Endothelial cell of umbilical vein (primary cell): ENCODE measurements around the gene LALBA. TPM values are rescaled to one million over a fixed set of nuclear protein-coding genes. Genes with fewer than 3 reads are reported as not detected.
"Not testable (repeated sequence)": the region's sequence is repeated elsewhere in the genome, so short reads cannot be mapped to it uniquely, and the experiment has no call there.

Experiments
- BruUV-seq: library from RNA; stranded (reverse); fragments of 400-500 nt; replicated peaks from 2 replicates; lab custom pipeline; 2021; lab: Mats Ljungman, UMichigan
- CTCF ChIA-PET: fragments of 300-600, 350-600 bp; sonication (Branson Sonifier 250); formaldehyde crosslinking; loops from one replicate; lab custom pipeline; 2021; ENCODE audit warnings: antibody characterized with exemption, inconsistent platforms; lab: Charles Lee
- POLR2A ChIA-PET: fragments of 300-600, 350-600 bp; sonication (Branson Sonifier 250); formaldehyde crosslinking; loops from one replicate; lab custom pipeline; 2021; ENCODE audit warnings: antibody characterized with exemption, inconsistent platforms; lab: Charles Lee
- DNase-seq: peaks from one replicate; pipeline ENCODE4 v3.0.0-alpha.2; 2011; ENCODE audit warnings: low read depth, low spot score
- FAIRE-seq: peaks from 2 replicates; lab custom pipeline; 2011; peaks lifted over from hg19 to GRCh38; lab: Jason Lieb, UNC
- H2AFZ ChIP-seq: 2 replicates; pipeline ENCODE4 v1.6.0; 2012; ENCODE audit warnings: low read depth, low read length, control low read depth, inconsistent platforms
- H3K27ac ChIP-seq: 2 replicates; pipeline ENCODE4 v1.5.1; 2011; ENCODE audit warnings: low read depth, mild to moderate bottlenecking, control low read depth, low read length, moderate library complexity; ENCODE audit not compliant: insufficient read depth
- H3K27me3 ChIP-seq, 2 experiments: 2 replicates each; pipeline versions ENCODE4 v1.6.0 to v1.6.1; 2011; ENCODE audit warnings: low read length in 2 of 2, mixed read lengths in 1 of 2; ENCODE audit not compliant: control insufficient read depth in 2 of 2, insufficient read depth in 2 of 2
- H3K36me3 ChIP-seq, 2 experiments: 2 replicates in 1 of 2; 3 replicates in 1 of 2; pipeline ENCODE4 v1.5.1; 2011; ENCODE audit warnings: low read length in 2 of 2, mild to moderate bottlenecking in 1 of 2, moderate library complexity in 1 of 2; ENCODE audit not compliant: control insufficient read depth in 2 of 2, insufficient read depth in 2 of 2; ENCODE audit errors: extremely low read depth in 1 of 2
- H3K4me1 ChIP-seq: 3 replicates; pipeline ENCODE4 v1.5.1; 2011; ENCODE audit warnings: mild to moderate bottlenecking, low read length; ENCODE audit not compliant: control insufficient read depth, insufficient read depth; ENCODE audit errors: extremely low read depth
- H3K4me2 ChIP-seq: 2 replicates; pipeline ENCODE4 v1.6.1; 2011; ENCODE audit warnings: low read length, control low read depth, mixed read lengths; ENCODE audit not compliant: insufficient read depth
- H3K4me3 ChIP-seq, 3 experiments: fragments of 200-600 bp in 1 of 3; sonication (generic), shearing (Covaris generic) in 1 of 3; replicated peaks in 1 of 3; 2 replicates each; pipeline ENCODE4 v1.5.1; 2011 to 2016; ENCODE audit warnings: control low read depth in 3 of 3, low read length in 3 of 3, mild to moderate bottlenecking in 2 of 3, inconsistent platforms in 1 of 3, low read depth in 1 of 3, moderate library complexity in 1 of 3; ENCODE audit not compliant: insufficient read depth in 1 of 3
- H3K79me2 ChIP-seq: 2 replicates; pipeline ENCODE4 v1.6.0; 2012; ENCODE audit warnings: low read length, inconsistent platforms; ENCODE audit not compliant: control insufficient read depth, insufficient read depth
- H3K9ac ChIP-seq: replicated peaks from 2 replicates; pipeline ENCODE3; 2011; ENCODE audit warnings: low read length, control low read depth; ENCODE audit not compliant: insufficient read depth; ENCODE audit errors: extremely low read depth
- H3K9me1 ChIP-seq: replicated peaks from 3 replicates; pipeline ENCODE4 v1.6.0; 2011; ENCODE audit warnings: mild to moderate bottlenecking, low read length; ENCODE audit not compliant: control insufficient read depth, insufficient read depth; ENCODE audit errors: extremely low read depth
- H3K9me3 ChIP-seq: replicated peaks from 2 replicates; pipeline ENCODE4 v1.5.1; 2012; ENCODE audit warnings: low read length, inconsistent platforms; ENCODE audit not compliant: control insufficient read depth, insufficient read depth
- H4K20me1 ChIP-seq: replicated peaks from 2 replicates; pipeline ENCODE3; 2011; ENCODE audit warnings: mild to moderate bottlenecking, low read length; ENCODE audit not compliant: control insufficient read depth, insufficient read depth; ENCODE audit errors: extremely low read depth
- dilution Hi-C: fragments of 300-500 bp; cut with MboI; formaldehyde crosslinking; loops from one replicate; pipeline ENCODE4 v1.15.0; 2019; ENCODE audit warnings: low sequenced_read_pairs; ENCODE audit not compliant: extremely low pct_ligation_motif_present
- intact Hi-C: fragments of 100-400 bp; cut with micrococcal nuclease; formaldehyde crosslinking; loops from one replicate; pipeline ENCODE4 v1.10.0; 2022
- polyA plus RNA-seq, 4 experiments: library from polyadenylated mRNA; depleted of rRNA in 3 of 4; stranded (reverse) in 3 of 4; unstranded in 1 of 4; fragments of >200 nt; gene quantifications; 2 replicates each; pipeline versions ENCODE4 v1.2.1 to v1.2.3, GENCODE V29; 2011 to 2012; ENCODE audit warnings: missing spikeins in 1 of 4
- total RNA-seq: library from RNA; stranded (reverse); gene quantifications from 2 replicates; pipeline ENCODE4 v1.2.3, GENCODE V29; 2021

Gene LALBA
- total and polyA plus RNA-seq, 2 donors (not counting 3 experiments of a cell fraction or from before 2014, with no cell fraction given), result not detected

DNA sequence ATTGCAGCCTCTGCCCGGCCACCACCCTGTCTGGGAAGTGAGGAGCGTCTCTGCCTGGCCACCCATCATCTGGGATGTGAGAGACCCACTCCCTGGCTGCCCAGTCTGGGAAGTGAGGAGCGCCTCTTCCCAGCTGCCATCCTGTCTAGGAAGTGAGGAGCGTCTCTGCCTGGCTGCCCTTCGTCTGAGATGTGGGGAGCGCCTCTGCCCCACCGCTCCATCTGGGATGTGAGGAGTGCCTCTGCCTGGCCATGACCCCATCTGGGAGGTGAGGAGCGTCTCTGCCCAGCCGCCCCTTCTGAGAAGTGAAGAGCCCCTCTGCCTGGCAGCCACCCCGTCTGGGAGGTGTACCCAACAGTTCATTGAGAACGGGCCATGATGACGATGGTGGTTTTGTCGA is 18.2 kb downstream of the LALBA start:
- FAIRE-seq, POLR2A ChIA-PET, H3K4me3 ChIP-seq, H2AFZ ChIP-seq, dilution Hi-C loops, DNase-seq, H3K4me2 ChIP-seq, H3K27ac ChIP-seq, BruUV-seq, H4K20me1 ChIP-seq, H3K27me3 ChIP-seq, H3K9me3 ChIP-seq, CTCF ChIA-PET, H3K36me3 ChIP-seq, H3K4me1 ChIP-seq, H3K9ac ChIP-seq, intact Hi-C loops, H3K79me2 ChIP-seq, H3K9me1 ChIP-seq: not testable (repeated sequence)

GRCh38 chr12:48547012-48547411 is 22.8 kb downstream of the LALBA start:
- BruUV-seq, dilution Hi-C loops: not testable (repeated sequence)
- intact Hi-C loops, result loop anchor here (10.0 kb wide), 1 partner anchor 252 kb away; no protein-coding TSS in a partner anchor

More at GRCh38 chr12:48547012-48547411, 22.8 kb downstream of the LALBA start:
- H3K4me2 ChIP-seq, H2AFZ ChIP-seq, H4K20me1 ChIP-seq, CTCF ChIA-PET, FAIRE-seq, H3K79me2 ChIP-seq, H3K27ac ChIP-seq, POLR2A ChIA-PET, H3K9me1 ChIP-seq, H3K9ac ChIP-seq, H3K9me3 ChIP-seq, H3K36me3 ChIP-seq, H3K4me3 ChIP-seq, DNase-seq, H3K4me1 ChIP-seq, H3K27me3 ChIP-seq: not testable (repeated sequence)
